GM12878 (cell line): ENCODE data around the gene PHOX2B. TPM values are rescaled to one million over a fixed set of nuclear protein-coding genes. Genes with fewer than 3 reads are reported as not detected.

ENCODE experiments used
- ATAC-seq: fragments of 200-7000 bp; cut with Tn5 transposase; 3 replicates; pipeline ENCODE4 v1.9.1; 2020; ENCODE audit warnings: mild to moderate bottlenecking, moderate library complexity
- BruUV-seq: library from RNA; stranded (reverse); fragments of 400-500 nt; replicated peaks from 2 replicates; lab custom pipeline; 2021; lab: Mats Ljungman, UMichigan
- CTCF ChIA-PET: fragments of 300-600 bp; sonication (Branson Sonifier 250); formaldehyde crosslinking; extraction: SDS; loops from one replicate; lab custom pipeline; 2021; ENCODE audit warnings: inconsistent platforms; lab: Yijun Ruan, JAX
- POLR2A ChIA-PET: fragments of 350-600 bp; formaldehyde crosslinking; extraction: SDS; loops from one replicate; lab custom pipeline; 2021; ENCODE audit warnings: inconsistent platforms; lab: Charles Lee
- RAD21 ChIA-PET: fragments of 300-600 bp; sonication (Branson Sonifier 250); formaldehyde crosslinking; loops from one replicate; lab custom pipeline; 2023; ENCODE audit warnings: antibody characterized with exemption; ENCODE audit not compliant: unreplicated experiment; lab: Charles Lee
- SMC1A ChIA-PET: fragments of 300-600 bp; sonication (Branson Sonifier 250); formaldehyde crosslinking; loops from one replicate; lab custom pipeline; 2023; ENCODE audit not compliant: unreplicated experiment, uncharacterized antibody; lab: Charles Lee
- DNase-seq: peaks from one replicate; pipeline ENCODE4 v3.0.0-alpha.2; 2011; ENCODE audit warnings: low read depth, low spot score
- FAIRE-seq: peaks from 3 replicates; lab custom pipeline; 2011; peaks lifted over from hg19 to GRCh38; lab: Jason Lieb, UNC
- H2AFZ ChIP-seq: 2 replicates; pipeline ENCODE4 v1.6.0; 2011; ENCODE audit warnings: low read depth, low read length, control low read depth; ENCODE audit not compliant: control insufficient read depth
- H3K27ac ChIP-seq: 2 replicates; pipeline ENCODE4 v1.5.1; 2011; ENCODE audit warnings: control low read depth; ENCODE audit not compliant: control insufficient read depth, insufficient read depth
- H3K27me3 ChIP-seq, 2 experiments: replicated peaks in 1 of 2; 2 replicates each; pipeline versions ENCODE4 v1.6.0 to v1.6.1; 2011; ENCODE audit warnings: low read length in 1 of 2; ENCODE audit not compliant: control insufficient read depth in 2 of 2, insufficient read depth in 2 of 2
- H3K36me3 ChIP-seq, 2 experiments: 2 replicates each; pipeline ENCODE4 v1.5.1; 2011; ENCODE audit warnings: low read length in 1 of 2; ENCODE audit not compliant: control insufficient read depth in 2 of 2, insufficient read depth in 2 of 2
- H3K4me1 ChIP-seq: 2 replicates; pipeline ENCODE4 v1.6.1; 2011; ENCODE audit warnings: mild to moderate bottlenecking, low read length, moderate library complexity, mixed read lengths; ENCODE audit not compliant: control insufficient read depth, insufficient read depth
- H3K4me2 ChIP-seq: 2 replicates; pipeline ENCODE4 v1.6.0; 2011; ENCODE audit warnings: control low read depth; ENCODE audit not compliant: control insufficient read depth, insufficient read depth
- H3K4me3 ChIP-seq: fragments of 200-600 bp; sonication (generic); 2 replicates; pipeline ENCODE4 v1.5.1; 2016
- H3K79me2 ChIP-seq: 2 replicates; pipeline ENCODE4 v1.6.0; 2011; ENCODE audit warnings: low read length; ENCODE audit not compliant: control insufficient read depth, insufficient read depth
- H3K9ac ChIP-seq: 2 replicates; pipeline ENCODE4 v1.8.0; 2011; ENCODE audit warnings: low read length, control low read depth, mixed read lengths; ENCODE audit not compliant: control insufficient read depth, insufficient read depth
- H3K9me3 ChIP-seq: replicated peaks from 3 replicates; pipeline ENCODE4 v1.5.1; 2011; ENCODE audit warnings: mild to moderate bottlenecking, low read length; ENCODE audit not compliant: control insufficient read depth, insufficient read depth
- H4K20me1 ChIP-seq: 2 replicates; pipeline ENCODE4 v1.6.0; 2011; ENCODE audit not compliant: control insufficient read depth, insufficient read depth
- CHD4 ChIP-seq: fragments of 200-600 bp; sonication (generic); IDR thresholded peaks from 2 replicates; pipeline ENCODE4 v1.6.1; 2016; ENCODE audit warnings: mild to moderate bottlenecking
- HDGF ChIP-seq: fragments of 450-650 bp; IDR thresholded peaks from 2 replicates; pipeline ENCODE4 v1.6.1; 2016; ENCODE audit warnings: antibody characterized with exemption
- PAX5 ChIP-seq: IDR thresholded peaks from 2 replicates; pipeline ENCODE4 v1.6.1; 2011; ENCODE audit warnings: low read depth, low read length, borderline replicate concordance
- POLR2AphosphoS2 ChIP-seq: IDR thresholded peaks from 2 replicates; pipeline ENCODE4 v1.6.1; 2011; ENCODE audit warnings: low read depth, mild to moderate bottlenecking, low read length, improper control_type of control experiment, moderate library complexity
- RAD51 ChIP-seq: fragments of 450-650 bp; IDR thresholded peaks from 2 replicates; pipeline ENCODE4 v1.6.1; 2016; ENCODE audit warnings: moderate library complexity, mild to moderate bottlenecking, inconsistent platforms
- SMAD1 ChIP-seq: fragments of 450-650 bp; IDR thresholded peaks from 2 replicates; pipeline ENCODE4 v1.6.1; 2018; ENCODE audit warnings: mild to moderate bottlenecking, low read depth; ENCODE audit not compliant: partially characterized antibody
- YY1 ChIP-seq: IDR thresholded peaks from 2 replicates; pipeline ENCODE4 v1.6.1; 2011; ENCODE audit warnings: low read depth, mild to moderate bottlenecking, low read length
- ZNF24 ChIP-seq: fragments of 450-650 bp; IDR thresholded peaks from 2 replicates; pipeline ENCODE4 v1.6.1; 2017; ENCODE audit warnings: antibody characterized with exemption, mild to moderate bottlenecking
- ZZZ3 ChIP-seq: IDR thresholded peaks from 2 replicates; pipeline ENCODE4 v1.6.1; 2011; ENCODE audit warnings: low read depth; ENCODE audit not compliant: control insufficient read depth, insufficient read length
- WGBS: methylation state at CpG from one replicate; pipeline ENCODE4 v1.1.6; 2016; ENCODE audit warnings: low lambda C conversion rate; ENCODE audit not compliant: insufficient replicate concordance, insufficient coverage; ENCODE audit errors: missing lambda C conversion rate; 5-methylcytosine and 5-hydroxymethylcytosine counted together
- in situ Hi-C: fragments of 300-500 bp; cut with MboI; formaldehyde crosslinking; loops from 9 replicates; pipeline ENCODE4 v1.14.3; 2018; ENCODE audit warnings: mixed read lengths
- intact Hi-C: fragments of 100-400 bp; cut with micrococcal nuclease; formaldehyde crosslinking; loops from one replicate; pipeline ENCODE4 v1.14.2; 2022; ENCODE audit not compliant: unreplicated experiment
- polyA plus RNA-seq, 11 experiments: library from polyadenylated mRNA; depleted of rRNA in 4 of 11; unstranded in 6 of 11; stranded (reverse) in 5 of 11; fragments of >200 nt; fragmentation: Nextera tagmentation in 4 of 11; fragmentation: Illumina TruSeq in 1 of 11; extraction: Ambion mirVana in 4 of 11; extraction: Trizol in 1 of 11; gene quantifications; 1 replicate in 1 of 11; 2 replicates in 10 of 11; pipeline versions ENCODE4 v1.2.1 to v1.2.3, GENCODE V29; 2011 to 2016; ENCODE audit warnings: inconsistent platforms in 2 of 11, missing spikeins in 2 of 11, low read depth in 1 of 11
- total RNA-seq, 4 experiments: library from RNA; depleted of rRNA in 3 of 4; stranded (reverse); fragments of >200 nt in 3 of 4; fragmentation: Illumina TruSeq in 1 of 4; extraction: Trizol in 1 of 4; gene quantifications; 2 replicates each; pipeline versions ENCODE4 v1.2.1 to v1.2.3, GENCODE V29; 2013 to 2021
- TF ChIP-seq, protein P1 (sequence below), 3 experiments: IDR thresholded peaks in 2 of 3; conservative IDR thresholded peaks in 1 of 3; 2 replicates each; pipeline ENCODE4 v1.5.1; 2011; ENCODE audit warnings: low read depth in 3 of 3, low read length in 3 of 3, mild to moderate bottlenecking in 3 of 3, control low read depth in 2 of 3, moderate library complexity in 2 of 3, inconsistent platforms in 1 of 3, mixed read lengths in 1 of 3; ENCODE audit not compliant: control insufficient read depth in 2 of 3, insufficient read depth in 1 of 3; ENCODE audit errors: extremely low read depth in 1 of 3
- TF ChIP-seq, protein P2 (sequence below): fragments of 450-650 bp; formaldehyde crosslinking; IDR thresholded peaks from 2 replicates; pipeline ENCODE4 v1.5.0; 2022; ENCODE audit warnings: mild to moderate bottlenecking, missing genetic modification characterization
- TF ChIP-seq, protein P3 (sequence below): fragments of 450-650 bp; IDR thresholded peaks from 2 replicates; pipeline ENCODE4 v1.6.1; 2017; ENCODE audit warnings: borderline replicate concordance

PHOX2B gene
- total and polyA plus RNA-seq, 10 of the 15 experiments (the other 5 are each of a cell fraction or from before 2014, with no cell fraction given): not detected

DNA sequence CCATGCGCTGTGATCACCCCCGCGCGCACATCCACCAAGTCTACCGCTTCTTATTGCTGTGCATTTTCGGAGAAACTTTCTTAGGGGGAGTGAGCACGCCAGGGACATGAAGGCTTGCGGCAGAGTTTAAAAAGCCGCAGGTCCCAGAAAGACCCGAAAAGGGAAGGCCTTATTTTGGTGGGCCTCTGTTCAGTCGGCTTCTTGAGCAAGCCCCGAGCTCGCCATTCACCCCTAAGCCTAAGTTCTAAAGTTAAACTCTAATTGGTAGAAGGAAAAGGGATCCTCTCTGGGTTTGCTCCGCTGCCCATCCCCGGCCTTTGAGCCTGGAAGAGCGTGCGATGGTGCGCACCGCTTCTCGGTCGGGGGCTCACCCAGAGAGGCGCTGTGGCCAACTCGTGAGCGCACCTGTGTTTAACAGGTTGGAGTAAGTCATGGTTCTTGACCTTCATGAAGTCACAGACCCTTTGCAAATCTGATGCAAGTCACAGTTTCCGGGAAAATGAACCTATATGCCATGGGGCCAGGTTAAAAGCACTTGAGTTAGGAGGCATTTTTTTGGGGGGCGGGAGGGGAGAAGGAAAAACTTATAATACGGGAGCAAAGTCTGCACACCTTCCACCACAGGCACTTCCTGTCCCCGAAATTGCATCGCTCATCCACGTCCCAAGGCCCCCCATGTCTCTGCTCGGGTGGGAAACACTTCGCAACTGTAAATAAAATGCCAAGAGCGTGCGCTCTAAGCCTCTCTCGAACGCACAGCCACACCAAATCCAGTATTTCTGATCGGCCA is 1.9 kb downstream of the PHOX2B start (continued):
- TF ChIP-seq, protein P1, sequence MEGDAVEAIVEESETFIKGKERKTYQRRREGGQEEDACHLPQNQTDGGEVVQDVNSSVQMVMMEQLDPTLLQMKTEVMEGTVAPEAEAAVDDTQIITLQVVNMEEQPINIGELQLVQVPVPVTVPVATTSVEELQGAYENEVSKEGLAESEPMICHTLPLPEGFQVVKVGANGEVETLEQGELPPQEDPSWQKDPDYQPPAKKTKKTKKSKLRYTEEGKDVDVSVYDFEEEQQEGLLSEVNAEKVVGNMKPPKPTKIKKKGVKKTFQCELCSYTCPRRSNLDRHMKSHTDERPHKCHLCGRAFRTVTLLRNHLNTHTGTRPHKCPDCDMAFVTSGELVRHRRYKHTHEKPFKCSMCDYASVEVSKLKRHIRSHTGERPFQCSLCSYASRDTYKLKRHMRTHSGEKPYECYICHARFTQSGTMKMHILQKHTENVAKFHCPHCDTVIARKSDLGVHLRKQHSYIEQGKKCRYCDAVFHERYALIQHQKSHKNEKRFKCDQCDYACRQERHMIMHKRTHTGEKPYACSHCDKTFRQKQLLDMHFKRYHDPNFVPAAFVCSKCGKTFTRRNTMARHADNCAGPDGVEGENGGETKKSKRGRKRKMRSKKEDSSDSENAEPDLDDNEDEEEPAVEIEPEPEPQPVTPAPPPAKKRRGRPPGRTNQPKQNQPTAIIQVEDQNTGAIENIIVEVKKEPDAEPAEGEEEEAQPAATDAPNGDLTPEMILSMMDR (IDR thresholded peaks at IDR 0.05 in 2 of 3, conservative IDR thresholded peaks at IDR 0.05 in 1 of 3; ENCODE audit: control insufficient read depth in 2 of 3, extremely low read depth in 1 of 3, insufficient read depth in 1 of 3, low read depth in 3 of 3, low read length in 3 of 3): no peak
- TF ChIP-seq PAX5: no peak
- TF ChIP-seq, protein P2, sequence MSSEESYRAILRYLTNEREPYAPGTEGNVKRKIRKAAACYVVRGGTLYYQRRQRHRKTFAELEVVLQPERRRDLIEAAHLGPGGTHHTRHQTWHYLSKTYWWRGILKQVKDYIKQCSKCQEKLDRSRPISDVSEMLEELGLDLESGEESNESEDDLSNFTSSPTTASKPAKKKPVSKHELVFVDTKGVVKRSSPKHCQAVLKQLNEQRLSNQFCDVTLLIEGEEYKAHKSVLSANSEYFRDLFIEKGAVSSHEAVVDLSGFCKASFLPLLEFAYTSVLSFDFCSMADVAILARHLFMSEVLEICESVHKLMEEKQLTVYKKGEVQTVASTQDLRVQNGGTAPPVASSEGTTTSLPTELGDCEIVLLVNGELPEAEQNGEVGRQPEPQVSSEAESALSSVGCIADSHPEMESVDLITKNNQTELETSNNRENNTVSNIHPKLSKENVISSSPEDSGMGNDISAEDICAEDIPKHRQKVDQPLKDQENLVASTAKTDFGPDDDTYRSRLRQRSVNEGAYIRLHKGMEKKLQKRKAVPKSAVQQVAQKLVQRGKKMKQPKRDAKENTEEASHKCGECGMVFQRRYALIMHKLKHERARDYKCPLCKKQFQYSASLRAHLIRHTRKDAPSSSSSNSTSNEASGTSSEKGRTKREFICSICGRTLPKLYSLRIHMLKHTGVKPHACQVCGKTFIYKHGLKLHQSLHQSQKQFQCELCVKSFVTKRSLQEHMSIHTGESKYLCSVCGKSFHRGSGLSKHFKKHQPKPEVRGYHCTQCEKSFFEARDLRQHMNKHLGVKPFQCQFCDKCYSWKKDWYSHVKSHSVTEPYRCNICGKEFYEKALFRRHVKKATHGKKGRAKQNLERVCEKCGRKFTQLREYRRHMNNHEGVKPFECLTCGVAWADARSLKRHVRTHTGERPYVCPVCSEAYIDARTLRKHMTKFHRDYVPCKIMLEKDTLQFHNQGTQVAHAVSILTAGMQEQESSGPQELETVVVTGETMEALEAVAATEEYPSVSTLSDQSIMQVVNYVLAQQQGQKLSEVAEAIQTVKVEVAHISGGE: no peak
- TF ChIP-seq RAD51: no peak
- no peak for TF ChIP-seq CHD4

DNA sequence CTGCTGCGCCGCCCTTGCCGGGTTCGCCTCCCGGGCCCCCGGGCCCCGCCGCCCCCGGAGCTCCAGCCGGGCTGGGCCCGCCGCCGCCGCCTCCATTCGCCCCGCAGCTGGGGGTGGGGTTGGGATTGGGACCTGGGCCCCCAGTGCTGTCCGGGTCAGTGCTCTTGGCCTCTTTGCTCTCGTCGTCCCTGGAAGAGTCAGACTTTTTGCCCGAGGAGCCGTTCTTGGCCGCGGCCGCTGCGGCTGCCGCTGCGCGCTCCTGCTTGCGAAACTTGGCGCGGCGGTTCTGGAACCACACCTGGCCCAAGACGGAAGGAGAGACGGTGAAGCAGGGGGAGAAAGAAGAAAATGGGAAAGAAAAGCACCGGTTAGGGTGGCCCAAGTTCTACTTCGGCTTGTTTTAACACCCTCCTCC is 2.5 kb downstream of the PHOX2B start:
- Histone ChIP-seq H3K9me3 (peaks cover 1% of the 10 kb centered on the region; the same call in 1 of the 3 replicates), H3K9ac (no peak overlapping the region), H3K4me1 (no peaks in the 10 kb centered on the region), H3K4me2 (no peak overlapping the region), H3K27ac (no peak overlapping the region), H2AFZ (no peak overlapping the region), H4K20me1 (no peaks in the 10 kb centered on the region), H3K27me3 (peaks cover 6 to 27% of the 10 kb centered on the region in 2 experiments), H3K4me3 (no peak overlapping the region), H3K36me3 (no peaks in the 10 kb centered on the region), H3K79me2 (no peaks in the 10 kb centered on the region)
- BruUV-seq: no TSS peak
- in situ Hi-C loops (no loop called here), intact Hi-C loops (no loop called here)
- SMC1A ChIA-PET: no interaction called here
- ATAC-seq (no peak), DNase-seq (no peak), FAIRE-seq (no peak)
- WGBS: 85% methylated on average over 22 of the region's 36 CpGs
- POLR2A ChIA-PET: no interaction called here
- CTCF ChIA-PET: no interaction called here
- RAD21 ChIA-PET: no interaction called here
- TF ChIP-seq POLR2AphosphoS2 (no peak), HDGF (no peak), YY1 (no peak), SMAD1 (no peak), ZNF24 (no peak), ZZZ3 (no peak)
- TF ChIP-seq, protein P3, sequence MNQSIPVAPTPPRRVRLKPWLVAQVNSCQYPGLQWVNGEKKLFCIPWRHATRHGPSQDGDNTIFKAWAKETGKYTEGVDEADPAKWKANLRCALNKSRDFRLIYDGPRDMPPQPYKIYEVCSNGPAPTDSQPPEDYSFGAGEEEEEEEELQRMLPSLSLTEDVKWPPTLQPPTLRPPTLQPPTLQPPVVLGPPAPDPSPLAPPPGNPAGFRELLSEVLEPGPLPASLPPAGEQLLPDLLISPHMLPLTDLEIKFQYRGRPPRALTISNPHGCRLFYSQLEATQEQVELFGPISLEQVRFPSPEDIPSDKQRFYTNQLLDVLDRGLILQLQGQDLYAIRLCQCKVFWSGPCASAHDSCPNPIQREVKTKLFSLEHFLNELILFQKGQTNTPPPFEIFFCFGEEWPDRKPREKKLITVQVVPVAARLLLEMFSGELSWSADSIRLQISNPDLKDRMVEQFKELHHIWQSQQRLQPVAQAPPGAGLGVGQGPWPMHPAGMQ: no peak
